Epithelial cell of prostate (primary cell): Measurements from ENCODE around the gene TAS2R60.
"Not testable (repeated sequence)": the region's sequence is repeated elsewhere in the genome, so short reads cannot be mapped to it uniquely, and the experiment has no call there.

ENCODE experiments used
- DNase-seq: peaks from one replicate; pipeline ENCODE4 v3.0.0-alpha.2; 2011; ENCODE audit warnings: low read depth, low spot score
- H3K27ac ChIP-seq: fragments of 450-650 bp; 2 replicates; pipeline ENCODE4 v1.5.1; 2017; ENCODE audit warnings: mild to moderate bottlenecking

TAS2R60 gene

GRCh38 chr7:143408686-143409561 is 34.3 kb upstream of the TAS2R60 start, which contains the start of gene EPHA1:
EPHA1 (minus strand) TSS chr7:143408856; CDS start chr7:143408805, 51 bp downstream.
- peak; percentile 67 for DNase-seq
- H3K27ac ChIP-seq, result peak within 1 kb of the TSS; percentile 40

DNA sequence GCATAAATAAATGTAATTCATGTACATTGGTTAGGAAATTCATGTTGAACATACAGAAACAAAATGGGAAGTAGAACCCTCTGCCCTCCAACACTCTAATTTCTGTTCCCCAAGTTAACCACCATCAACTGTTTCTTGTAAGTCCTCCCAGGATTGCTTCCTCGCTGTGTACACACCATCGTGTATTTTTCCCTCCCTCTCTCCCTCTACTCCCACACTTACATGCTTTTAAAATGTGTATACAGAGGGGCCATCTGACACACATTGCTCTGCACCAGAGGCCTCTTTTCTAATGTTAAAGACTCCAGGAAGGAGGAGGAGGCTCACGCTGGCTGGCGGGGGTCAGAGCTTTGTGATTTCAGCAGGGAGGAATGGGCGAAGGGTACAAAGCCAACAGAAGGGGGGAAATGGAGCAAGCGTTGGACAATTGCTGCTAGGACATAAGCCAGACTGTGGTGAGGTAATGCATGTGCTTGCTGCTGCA is 32.7 kb upstream of the TAS2R60 start:
- no peak for DNase-seq
- H3K27ac ChIP-seq, result no peak overlapping the region

DNA sequence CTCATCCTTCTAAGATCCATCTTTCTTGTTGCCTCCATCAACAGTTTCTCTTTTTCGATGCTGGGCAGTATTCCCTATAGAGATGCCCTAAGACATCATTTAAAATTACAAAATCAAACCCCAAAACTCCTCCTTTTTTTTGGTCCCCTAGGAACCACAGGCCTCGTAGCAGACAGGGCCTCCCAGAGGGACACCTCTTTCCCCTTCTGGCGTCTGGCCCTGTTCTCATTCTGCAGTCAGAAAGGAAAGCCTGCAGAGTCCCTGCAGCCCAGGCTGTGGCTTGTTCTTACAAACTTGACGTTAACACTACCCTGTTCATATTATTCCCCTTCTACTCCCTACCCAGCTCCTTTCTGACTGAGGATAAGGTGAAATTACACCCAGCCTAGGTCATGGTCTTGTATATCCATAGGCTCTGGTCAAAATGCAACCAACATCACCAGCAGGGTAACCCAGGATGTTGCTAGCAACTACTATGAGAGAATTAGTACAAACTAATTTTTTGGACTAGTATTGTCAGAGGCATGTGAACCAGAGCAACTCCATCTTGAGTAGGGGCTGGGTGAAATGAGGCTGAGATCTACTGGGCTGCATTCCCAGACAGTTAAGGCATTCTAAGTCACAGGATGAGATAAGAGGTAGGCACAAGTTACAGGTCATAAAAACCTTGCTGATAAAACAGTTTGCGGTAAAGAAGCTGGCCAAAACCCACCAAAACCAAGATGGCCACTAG is 31.1 kb upstream of the TAS2R60 start:
- H3K27ac ChIP-seq, result no peak overlapping the region
- DNase-seq, result no peak

- no peak for DNase-seq
- no peak overlapping the region for H3K27ac ChIP-seq
These were observed 30.1 kb upstream of the TAS2R60 start for GRCh38 chr7:143413123-143413522.

DNA sequence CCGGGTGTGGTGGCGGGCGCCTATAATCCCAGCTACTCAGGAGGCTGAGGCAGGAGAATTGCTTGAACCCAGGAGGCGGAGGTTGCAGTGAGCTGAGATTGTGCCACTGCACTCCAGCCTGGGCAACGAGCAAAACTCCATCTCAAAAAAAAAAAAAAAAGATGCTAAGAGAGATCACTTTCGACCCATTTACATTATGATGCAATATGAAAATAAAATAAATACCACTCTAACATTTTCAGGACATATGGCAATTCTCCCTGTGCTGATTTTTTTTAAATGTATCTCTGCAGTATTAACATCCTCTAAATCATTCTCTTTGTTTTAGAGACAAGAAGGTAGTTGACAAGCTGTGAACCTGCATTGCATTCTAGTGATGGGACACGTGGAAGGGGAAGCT is 28.0 kb upstream of the TAS2R60 start:
- peak overlapping the region; percentile 82 for H3K27ac ChIP-seq
- DNase-seq, result not testable (repeated sequence)

DNA sequence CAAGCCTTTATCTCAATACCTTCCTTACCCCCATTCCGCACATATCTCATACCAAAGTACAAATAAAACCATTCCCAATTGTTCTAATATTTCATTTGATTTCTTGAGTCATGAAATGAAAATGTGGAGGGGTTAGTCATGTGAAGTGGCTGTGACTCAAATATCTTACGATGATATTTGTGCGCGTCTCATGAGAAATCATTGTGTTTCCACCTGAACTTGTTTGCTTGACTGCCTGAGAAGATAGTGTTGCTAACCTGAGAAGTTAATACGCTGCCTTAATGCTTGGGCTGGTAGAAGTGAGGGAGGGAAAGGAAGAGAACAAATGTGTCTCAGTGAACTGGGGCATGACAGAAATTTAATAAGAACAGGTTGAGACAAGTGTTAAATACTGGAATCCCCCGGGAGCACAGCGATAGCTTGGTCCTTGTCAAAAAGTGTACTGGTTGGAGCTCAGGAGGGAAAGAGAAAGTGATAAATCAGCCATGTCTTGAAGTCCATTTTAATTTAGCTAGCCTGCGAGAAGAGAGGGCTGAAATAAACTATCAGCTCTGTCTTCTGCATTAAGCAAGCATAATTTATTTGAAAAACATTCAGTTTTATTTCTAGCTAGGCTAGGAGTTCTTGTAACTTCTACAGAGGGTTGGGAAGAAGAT is 27.4 kb upstream of the TAS2R60 start:
- peak overlapping the region; percentile 82 for H3K27ac ChIP-seq
- peak; percentile 50 for DNase-seq

GRCh38 chr7:143416565-143417149 is 26.6 kb upstream of the TAS2R60 start:
- H3K27ac ChIP-seq, result peak overlapping the region; percentile 82
- DNase-seq, result no peak

GRCh38 chr7:143417734-143418383 is 25.4 kb upstream of the TAS2R60 start:
- DNase-seq, result no peak
- no peak overlapping the region for H3K27ac ChIP-seq

DNA sequence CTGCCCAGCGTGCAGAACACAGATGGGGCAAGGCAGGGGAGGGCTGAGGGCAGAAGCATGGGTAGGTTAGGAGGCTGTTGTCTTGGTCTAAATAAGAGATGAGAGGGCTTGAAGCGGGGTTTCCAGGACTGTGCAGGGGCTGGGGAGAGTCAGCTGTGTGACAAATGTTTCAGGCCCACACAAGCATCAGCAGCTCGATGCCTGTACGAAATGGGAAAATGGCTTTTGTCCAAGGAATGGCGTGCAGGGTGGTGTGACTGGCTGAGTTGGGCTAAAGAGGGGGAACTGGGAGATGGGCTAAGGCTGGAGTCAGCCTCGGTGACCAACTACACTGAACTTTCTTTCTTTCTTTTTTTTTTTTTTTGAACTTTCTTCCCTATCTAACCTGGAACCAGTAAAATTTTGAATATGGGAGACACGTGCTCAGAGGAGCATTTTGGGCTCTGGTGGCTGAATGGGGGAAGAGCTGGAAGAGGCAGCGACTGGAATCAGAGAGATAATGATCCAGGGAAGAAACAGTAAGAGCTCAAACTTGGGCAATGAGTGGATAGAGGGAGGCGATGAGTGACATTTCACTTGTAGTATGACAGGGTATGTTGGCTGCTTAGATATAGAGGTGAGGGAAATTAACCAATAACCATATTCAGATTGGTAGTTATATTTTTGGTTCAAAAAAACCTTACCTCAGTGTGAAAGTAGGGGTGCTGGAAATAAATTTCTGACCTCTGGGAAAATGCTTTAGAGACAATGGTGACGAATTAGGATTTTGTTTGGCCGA is 24.4 kb upstream of the TAS2R60 start:
- no peak for DNase-seq
- H3K27ac ChIP-seq, result no peak overlapping the region

DNA sequence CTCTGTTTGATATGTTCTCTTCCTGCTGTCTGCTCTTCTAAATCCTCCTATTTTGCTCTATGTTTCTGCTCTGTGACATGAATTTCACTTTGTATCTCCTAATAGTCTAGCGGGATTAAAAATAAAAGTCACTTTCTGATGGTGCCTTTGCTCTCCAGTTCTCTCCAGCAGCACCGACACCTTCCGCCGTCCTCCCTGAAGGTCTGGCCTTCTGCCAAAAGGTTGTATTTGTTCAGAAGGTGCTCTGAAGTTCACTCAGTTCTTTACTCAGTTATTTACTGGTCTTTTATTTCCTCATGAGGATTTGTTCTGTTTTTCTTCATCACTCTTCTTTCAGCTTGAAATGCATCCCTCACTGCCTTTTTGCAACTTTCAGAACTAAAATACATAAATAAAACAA is 23.4 kb upstream of the TAS2R60 start:
- DNase-seq, result no peak
- H3K27ac ChIP-seq, result no peak overlapping the region

DNA sequence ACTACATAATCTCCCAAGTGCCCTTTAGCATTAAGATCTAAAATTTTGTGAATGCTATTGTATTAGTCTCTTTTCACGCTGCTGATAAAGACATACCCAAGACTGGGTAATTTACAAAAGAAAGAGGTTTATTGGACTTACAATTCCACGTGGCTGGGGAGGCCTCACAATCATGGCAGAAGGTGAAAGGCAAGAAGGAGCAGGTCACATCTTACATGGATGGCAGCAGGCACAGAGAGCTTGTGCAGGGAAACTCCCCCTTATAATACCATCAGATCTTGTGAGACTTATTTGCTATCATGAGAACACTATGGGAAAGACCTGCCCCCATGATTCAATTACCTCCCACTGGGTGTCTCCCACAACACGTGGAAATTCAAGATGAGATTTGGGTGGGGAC is 22.6 kb upstream of the TAS2R60 start:
- not testable (repeated sequence) for DNase-seq, H3K27ac ChIP-seq

DNA sequence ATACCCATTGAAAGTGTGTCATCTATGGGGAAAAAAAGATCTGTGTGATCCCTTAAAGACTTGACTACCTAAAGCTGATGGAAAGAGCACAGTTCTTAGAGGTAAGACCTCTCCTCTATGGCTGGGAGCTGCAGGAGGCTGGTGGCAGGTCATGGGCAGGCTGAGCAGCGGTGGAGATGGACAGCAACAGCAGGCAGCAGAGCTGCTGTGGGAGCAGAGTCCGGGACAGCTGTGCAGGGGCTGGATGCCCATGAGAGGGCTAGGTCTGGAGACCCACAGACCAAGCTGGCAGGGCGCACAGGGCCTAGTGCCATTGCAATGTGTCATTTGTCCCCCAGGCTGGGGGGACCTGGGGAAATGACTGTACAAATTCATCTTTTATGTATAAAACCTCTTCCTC is 21.2 kb upstream of the TAS2R60 start:
- no peak overlapping the region for H3K27ac ChIP-seq
- DNase-seq, result no peak

DNA sequence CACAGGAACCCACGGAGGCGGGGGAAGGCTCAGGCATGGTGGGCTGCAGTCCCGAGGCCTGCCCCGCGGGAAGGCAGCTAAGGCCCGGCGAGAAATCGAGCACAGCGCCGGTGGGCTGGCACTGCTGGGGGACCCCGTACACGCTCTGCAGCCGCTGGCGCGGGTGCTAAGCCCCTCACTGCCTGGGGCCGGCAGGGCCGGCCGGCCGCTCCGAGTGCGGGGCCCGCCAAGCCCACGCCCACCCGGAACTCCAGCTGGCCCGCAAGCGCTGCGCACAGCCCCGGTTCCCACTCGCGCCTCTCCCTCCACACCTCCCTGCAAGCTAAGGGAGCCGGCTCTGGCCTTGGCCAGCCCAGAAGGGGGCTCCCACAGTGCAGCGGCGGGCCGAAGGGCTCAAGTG is 18.8 kb upstream of the TAS2R60 start:
- H3K27ac ChIP-seq, DNase-seq: not testable (repeated sequence)

DNA sequence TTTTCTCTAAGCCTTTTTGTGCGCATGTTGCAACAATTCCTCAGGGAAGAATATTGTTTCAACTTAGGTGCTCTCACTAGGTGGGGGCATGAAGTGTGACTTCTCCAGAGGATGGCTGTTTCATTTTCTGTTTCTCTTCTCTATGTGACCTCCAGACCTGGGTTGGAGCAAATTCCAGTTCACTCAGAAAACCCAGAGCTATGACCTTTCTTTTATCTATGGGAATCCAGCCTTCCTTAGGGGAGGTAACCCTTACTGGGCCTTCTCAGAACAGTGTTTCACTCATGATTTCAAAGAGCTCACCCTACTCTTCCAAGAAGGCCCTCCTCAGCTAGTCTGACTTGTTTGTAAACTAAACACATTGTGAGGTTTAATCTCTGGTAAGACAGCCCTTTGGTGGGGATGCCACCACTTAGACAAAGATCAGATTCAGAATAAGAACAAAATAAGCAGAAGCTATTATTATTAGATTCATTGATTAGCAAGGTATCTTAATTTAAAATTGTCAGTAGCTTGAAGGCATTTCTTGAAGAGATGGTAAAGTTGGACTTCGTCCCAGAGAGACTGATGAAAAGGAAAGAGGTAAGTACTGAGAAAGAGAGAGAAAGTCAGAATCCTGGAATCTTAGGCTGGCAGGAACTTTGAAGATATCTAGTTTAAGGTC is 16.6 kb upstream of the TAS2R60 start:
- DNase-seq, result no peak
- no peak overlapping the region for H3K27ac ChIP-seq

GRCh38 chr7:143429770-143430698 is 13.2 kb upstream of the TAS2R60 start:
- no peak for DNase-seq
- peak overlapping the region; percentile 14 for H3K27ac ChIP-seq

DNA sequence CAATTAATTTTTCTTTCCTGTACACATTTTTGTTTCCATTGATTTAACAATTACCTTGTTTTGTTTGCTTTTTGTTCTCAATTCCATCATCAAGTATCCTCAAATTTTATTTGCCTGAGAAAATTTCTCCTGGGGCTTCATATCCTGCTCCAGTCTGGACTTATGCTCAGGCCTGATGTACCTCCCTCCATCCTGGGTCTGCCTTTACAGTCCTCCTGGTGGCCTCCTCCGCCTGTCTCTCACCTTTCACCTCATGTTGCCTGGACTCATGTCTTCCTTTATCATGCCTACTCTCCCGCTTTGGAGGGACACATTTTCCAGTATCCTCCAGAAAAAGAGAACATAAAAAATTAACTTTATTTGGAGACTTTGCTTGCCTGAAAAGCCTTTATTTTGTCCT is 12.1 kb upstream of the TAS2R60 start:
- no peak for DNase-seq
- H3K27ac ChIP-seq, result no peak overlapping the region

DNA sequence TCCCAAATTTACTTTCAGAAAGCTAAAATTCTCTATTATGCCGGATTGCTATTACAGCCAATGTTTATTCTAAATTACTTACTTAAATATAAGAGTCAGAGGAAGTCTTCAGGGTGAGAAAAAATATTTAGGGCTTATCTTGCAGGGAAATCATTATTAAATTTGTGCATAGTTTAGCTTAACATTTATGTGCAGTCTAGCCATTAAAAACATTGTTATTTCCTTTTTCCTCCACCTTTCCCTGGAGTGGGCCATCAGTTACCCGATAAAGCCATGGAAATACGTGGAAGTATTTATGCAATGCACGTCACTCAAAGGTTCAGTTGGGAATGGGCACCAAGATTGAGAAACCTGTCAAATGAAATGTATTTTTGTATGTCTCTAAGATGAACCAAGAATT is 9.5 kb upstream of the TAS2R60 start:
- no peak overlapping the region for H3K27ac ChIP-seq
- no peak for DNase-seq

DNA sequence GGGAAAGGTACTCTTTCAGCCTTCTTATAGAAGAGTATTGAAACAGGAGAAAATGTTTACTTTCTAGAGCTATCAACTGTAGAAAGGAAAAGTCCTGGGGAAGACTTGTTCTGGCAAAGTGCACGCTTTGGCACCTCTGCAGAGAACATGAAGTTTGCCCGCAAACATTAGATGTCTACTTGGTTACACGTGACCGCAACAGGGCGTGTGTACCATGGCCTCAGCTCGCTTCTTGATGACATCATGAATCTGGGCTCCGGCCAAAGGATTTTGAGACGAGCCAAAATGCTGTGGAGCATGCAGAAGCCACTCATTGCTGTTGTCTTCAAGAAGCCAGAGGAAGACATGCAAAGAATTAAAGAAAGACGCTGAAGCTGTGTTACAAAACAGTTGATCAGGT is 8.6 kb upstream of the TAS2R60 start:
- DNase-seq, result peak; percentile 59
- H3K27ac ChIP-seq, result no peak overlapping the region
